ENCODE data around the gene DAB1.

DNA sequence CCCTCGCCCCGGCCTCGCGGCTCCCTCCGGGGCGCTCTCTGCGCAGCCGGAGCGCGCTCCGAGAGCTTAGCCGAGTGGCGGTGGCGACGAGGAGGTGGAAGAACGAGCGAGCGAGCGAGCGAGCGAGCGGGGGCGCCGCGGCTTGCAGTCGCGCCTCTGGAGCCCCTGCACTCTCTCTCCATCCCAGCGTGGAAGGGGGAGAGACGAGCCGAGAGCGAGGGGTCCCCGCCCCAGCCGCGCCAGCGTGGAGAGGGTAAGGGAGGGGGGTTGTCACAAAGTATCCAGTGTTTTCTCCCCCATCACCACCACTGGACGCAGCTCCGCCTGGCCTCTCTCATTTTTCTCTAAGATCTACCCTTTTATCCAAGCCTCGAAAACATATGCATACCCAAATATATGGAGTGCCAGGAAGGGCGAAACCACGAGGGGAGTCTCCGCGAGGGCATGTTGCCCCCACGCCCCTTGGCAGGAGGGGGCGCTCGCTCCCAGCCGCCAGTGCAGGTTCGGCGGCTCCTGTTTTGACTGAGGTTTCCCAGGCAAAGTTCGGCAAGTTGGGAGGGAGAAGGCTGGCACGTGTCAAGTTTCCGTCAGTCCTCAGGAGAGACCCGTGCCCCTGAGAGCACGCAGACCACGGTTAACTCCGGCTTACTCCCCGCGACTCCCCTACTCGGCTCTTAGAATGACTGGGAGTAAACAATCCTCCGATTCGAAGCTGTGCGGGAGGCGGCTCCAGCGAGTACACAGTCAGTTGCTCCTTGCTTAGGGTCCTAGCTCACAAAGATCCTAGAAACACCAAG, 569 bp upstream of the DAB1 start:
- no peak for TF ChIP-seq CTCF (IDR thresholded peaks at IDR 0.05 in 2 of 3, conservative IDR thresholded peaks at IDR 0.05 in 1 of 3; ENCODE audit: borderline replicate concordance in 1 of 3, insufficient read depth in 1 of 3, low read depth in 2 of 3, low read length in 2 of 3)
- TF ChIP-seq SP1 (IDR thresholded peaks at IDR 0.05; ENCODE audit: low read depth): no peak
- no peak for TF ChIP-seq POLR2A (IDR thresholded peaks at IDR 0.05; ENCODE audit: borderline replicate concordance, extremely low read depth, insufficient read depth, insufficient read length)
- TF ChIP-seq CEBPB (IDR thresholded peaks at IDR 0.05; ENCODE audit: low read depth): no peak
- no peak for TF ChIP-seq EZH2phosphoT487 (IDR thresholded peaks at IDR 0.05; ENCODE audit: borderline replicate concordance)
- no peak for TF ChIP-seq JUND (IDR thresholded peaks at IDR 0.05)
- no peak for TF ChIP-seq POLR2AphosphoS5 (IDR thresholded peaks at IDR 0.05; ENCODE audit: low read depth, low read length)
- TF ChIP-seq ATF3 (IDR thresholded peaks at IDR 0.05): no peak
- TF ChIP-seq ZNF274 (IDR thresholded peaks at IDR 0.05; ENCODE audit: low read depth, low read length): no peak
- no peak for TF ChIP-seq EZH2 (IDR thresholded peaks at IDR 0.05)
- TF ChIP-seq SIN3A (IDR thresholded peaks at IDR 0.05; ENCODE audit: low read depth): no peak

Measured in HCT116 (cell line).